WERI-Rb-1 (cell line): ENCODE data around the gene GUCY1A2.
A peak's percentile ranks its signal among the peaks of the same experiment; 100 is the strongest.

Source experiments
- DNase-seq: peaks from one replicate; pipeline ENCODE4 v3.0.0-alpha.2; 2020
- H3K27ac ChIP-seq: fragments of 250-450 bp; sonication (Bioruptor Pico); 2 replicates; pipeline ENCODE4 v1.5.1; 2020; ENCODE audit warnings: mild to moderate bottlenecking, moderate library complexity
- H3K27me3 ChIP-seq: fragments of 250-450 bp; sonication (Bioruptor Pico); 2 replicates; pipeline ENCODE4 v1.5.1; 2021; ENCODE audit warnings: mild to moderate bottlenecking, low read depth, moderate library complexity; ENCODE audit not compliant: insufficient read depth, severe bottlenecking
- H3K36me3 ChIP-seq: fragments of 250-450 bp; sonication (Bioruptor Pico); 2 replicates; pipeline ENCODE4 v1.5.1; 2020; ENCODE audit warnings: mild to moderate bottlenecking, moderate library complexity
- H3K4me3 ChIP-seq: 2 replicates; pipeline ENCODE4 v1.5.1; 2011; ENCODE audit warnings: low read depth, mild to moderate bottlenecking, control low read depth, low read length
- H3K9me3 ChIP-seq: fragments of 250-450 bp; sonication (Bioruptor Pico); 2 replicates; pipeline ENCODE4 v1.5.1; 2021; ENCODE audit warnings: mild to moderate bottlenecking, moderate library complexity; ENCODE audit not compliant: severe bottlenecking
- TF ChIP-seq, protein P1 (sequence below): IDR thresholded peaks from 2 replicates; pipeline ENCODE4 v1.5.1; 2011; ENCODE audit warnings: low read depth, mild to moderate bottlenecking, control low read depth, inconsistent platforms, low read length

The GUCY1A2 gene

GRCh38 chr11:106996691-106997090, 21.6 kb downstream of the GUCY1A2 start:
- no peak for DNase-seq
- Histone ChIP-seq H3K4me3 (no peak overlapping the region), H3K9me3 (no peaks in the 10 kb centered on the region), H3K27ac (no peak overlapping the region), H3K27me3 (no peaks in the 10 kb centered on the region), H3K36me3 (no peaks in the 10 kb centered on the region)
- TF ChIP-seq, protein P1, sequence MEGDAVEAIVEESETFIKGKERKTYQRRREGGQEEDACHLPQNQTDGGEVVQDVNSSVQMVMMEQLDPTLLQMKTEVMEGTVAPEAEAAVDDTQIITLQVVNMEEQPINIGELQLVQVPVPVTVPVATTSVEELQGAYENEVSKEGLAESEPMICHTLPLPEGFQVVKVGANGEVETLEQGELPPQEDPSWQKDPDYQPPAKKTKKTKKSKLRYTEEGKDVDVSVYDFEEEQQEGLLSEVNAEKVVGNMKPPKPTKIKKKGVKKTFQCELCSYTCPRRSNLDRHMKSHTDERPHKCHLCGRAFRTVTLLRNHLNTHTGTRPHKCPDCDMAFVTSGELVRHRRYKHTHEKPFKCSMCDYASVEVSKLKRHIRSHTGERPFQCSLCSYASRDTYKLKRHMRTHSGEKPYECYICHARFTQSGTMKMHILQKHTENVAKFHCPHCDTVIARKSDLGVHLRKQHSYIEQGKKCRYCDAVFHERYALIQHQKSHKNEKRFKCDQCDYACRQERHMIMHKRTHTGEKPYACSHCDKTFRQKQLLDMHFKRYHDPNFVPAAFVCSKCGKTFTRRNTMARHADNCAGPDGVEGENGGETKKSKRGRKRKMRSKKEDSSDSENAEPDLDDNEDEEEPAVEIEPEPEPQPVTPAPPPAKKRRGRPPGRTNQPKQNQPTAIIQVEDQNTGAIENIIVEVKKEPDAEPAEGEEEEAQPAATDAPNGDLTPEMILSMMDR: no peak

- no peaks in the 10 kb centered on the region for H3K27me3 ChIP-seq
- H3K36me3 ChIP-seq: no peaks in the 10 kb centered on the region
- TF ChIP-seq, protein P1: no peak
- H3K9me3 ChIP-seq: no peaks in the 10 kb centered on the region
- peak overlapping the region; percentile 67 for H3K27ac ChIP-seq
- DNase-seq: peak; percentile 94
- H3K4me3 ChIP-seq: peak overlapping the region; percentile 35
Observed at GRCh38 chr11:106990331-106990730, 27.9 kb downstream of the GUCY1A2 start.

- TF ChIP-seq, protein P1: no peak
Observed at GRCh38 chr11:106989078-106989455, 29.2 kb downstream of the GUCY1A2 start.

GRCh38 chr11:106988151-106989077, 29.9 kb downstream of the GUCY1A2 start:
- Histone ChIP-seq H3K27ac (no peak overlapping the region), H3K9me3 (no peaks in the 10 kb centered on the region), H3K27me3 (no peaks in the 10 kb centered on the region), H3K36me3 (no peaks in the 10 kb centered on the region), H3K4me3 (no peak overlapping the region)
- TF ChIP-seq, protein P1: no peak
- peak; percentile 10 for DNase-seq

More at GRCh38 chr11:106989078-106989455, 29.2 kb downstream of the GUCY1A2 start:
- no peaks in the 10 kb centered on the region for H3K36me3 ChIP-seq
- no peaks in the 10 kb centered on the region for H3K9me3 ChIP-seq
- no peak for DNase-seq
- H3K4me3 ChIP-seq: no peak overlapping the region
- H3K27ac ChIP-seq: no peak overlapping the region
- H3K27me3 ChIP-seq: no peaks in the 10 kb centered on the region

GRCh38 chr11:106986673-106987072, 31.6 kb downstream of the GUCY1A2 start:
- H3K4me3 ChIP-seq: no peak overlapping the region
- no peaks in the 10 kb centered on the region for H3K36me3 ChIP-seq
- TF ChIP-seq, protein P1: no peak
- no peaks in the 10 kb centered on the region for H3K9me3 ChIP-seq
- H3K27me3 ChIP-seq: no peaks in the 10 kb centered on the region
- no peak for DNase-seq
- no peak overlapping the region for H3K27ac ChIP-seq
